Panc1 (cell line): ENCODE results near the gene ZNF516. TPM values are rescaled to one million over a fixed set of nuclear protein-coding genes. Genes with fewer than 3 reads are reported as not detected.

ENCODE experiments used
- ATAC-seq: fragments of 200-7000 bp; cut with Tn5 transposase; 2 replicates; pipeline ENCODE4 v1.9.1; 2020; ENCODE audit warnings: mild to moderate bottlenecking, moderate library complexity
- BruUV-seq: library from RNA; stranded (reverse); fragments of 400-500 nt; replicated peaks from 2 replicates; lab custom pipeline; 2021; lab: Mats Ljungman, UMichigan
- CTCF ChIA-PET: fragments of 300-600 bp; sonication (Branson Sonifier 250); formaldehyde crosslinking; loops from one replicate; lab custom pipeline; 2022; ENCODE audit warnings: antibody characterized with exemption; lab: Charles Lee
- POLR2A ChIA-PET: fragments of 300-600 bp; sonication (Branson Sonifier 250); formaldehyde crosslinking; loops from one replicate; lab custom pipeline; 2022; ENCODE audit warnings: antibody characterized with exemption; lab: Charles Lee
- DNase-seq: peaks from one replicate; pipeline ENCODE4 v3.0.0-alpha.2; 2010; ENCODE audit warnings: low read depth, low spot score
- H3K27ac ChIP-seq: 2 replicates; pipeline ENCODE4 v1.5.1; 2011; ENCODE audit warnings: mild to moderate bottlenecking, low read length, inconsistent platforms
- H3K27me3 ChIP-seq: fragments of 200-500 bp; sonication (Bioruptor generic); 2 replicates; pipeline ENCODE4 v1.6.0; 2014; ENCODE audit warnings: low read length, inconsistent platforms; ENCODE audit not compliant: control insufficient read depth, insufficient read depth
- H3K36me3 ChIP-seq: fragments of 200-500 bp; sonication (Bioruptor generic); 2 replicates; pipeline ENCODE4 v1.5.1; 2014; ENCODE audit warnings: inconsistent platforms, mild to moderate bottlenecking, low read length, moderate library complexity; ENCODE audit not compliant: control insufficient read depth, insufficient read depth
- H3K4me1 ChIP-seq: 2 replicates; pipeline ENCODE4 v1.5.1; 2011; ENCODE audit warnings: inconsistent platforms, mild to moderate bottlenecking, low read length, moderate library complexity; ENCODE audit not compliant: control insufficient read depth, insufficient read depth
- H3K4me3 ChIP-seq, 2 experiments: 2 replicates each; pipeline ENCODE4 v1.5.1; 2011 to 2012; ENCODE audit warnings: low read depth in 2 of 2, low read length in 2 of 2, mild to moderate bottlenecking in 2 of 2, inconsistent platforms in 1 of 2, moderate library complexity in 1 of 2
- H3K9me3 ChIP-seq: fragments of 200-500 bp; sonication (Bioruptor generic); 2 replicates; pipeline ENCODE4 v1.5.1; 2014; ENCODE audit warnings: low read depth, mild to moderate bottlenecking, inconsistent platforms, low read length, moderate library complexity; ENCODE audit not compliant: control insufficient read depth, insufficient read depth
- POLR2AphosphoS5 ChIP-seq: IDR thresholded peaks from 2 replicates; pipeline ENCODE4 v1.6.1; 2012; ENCODE audit warnings: mild to moderate bottlenecking, low read depth, low read length, moderate library complexity
- SIN3A ChIP-seq: IDR thresholded peaks from 2 replicates; pipeline ENCODE4 v1.6.1; 2012; ENCODE audit warnings: low read depth, mild to moderate bottlenecking, low read length, moderate library complexity, borderline replicate concordance; ENCODE audit not compliant: insufficient read depth
- TCF7L2 ChIP-seq: IDR thresholded peaks from 2 replicates; pipeline ENCODE4 v1.6.1; 2011; ENCODE audit warnings: mild to moderate bottlenecking, low read depth, low read length, inconsistent platforms
- in situ Hi-C: cut with HindIII; loops from 2 replicates; pipeline ENCODE4 v1.10.0; 2016; ENCODE audit warnings: low sequenced_read_pairs, low pct_unique_long_range_greater_than_20kb
- intact Hi-C: fragments of 100-400 bp; cut with micrococcal nuclease; formaldehyde crosslinking; loops from one replicate; pipeline ENCODE4 v1.10.0; 2022; ENCODE audit not compliant: unreplicated experiment
- total RNA-seq: library from RNA; stranded (reverse); gene quantifications from one replicate; pipeline ENCODE4 v1.2.1, GENCODE V29; 2021; ENCODE audit not compliant: unreplicated experiment
- TF ChIP-seq, protein P1 (sequence below): fragments of 450-650 bp; IDR thresholded peaks from 2 replicates; pipeline ENCODE4 v1.5.1; 2017; ENCODE audit warnings: mild to moderate bottlenecking
- TF ChIP-seq, protein P2 (sequence below), 2 experiments: IDR thresholded peaks; 2 replicates each; pipeline ENCODE4 v1.6.1; 2011 to 2012; ENCODE audit warnings: low read depth in 2 of 2, control low read depth in 1 of 2, low read length in 1 of 2, mild to moderate bottlenecking in 1 of 2, moderate library complexity in 1 of 2; ENCODE audit not compliant: insufficient read depth in 1 of 2

ZNF516 gene
- total RNA-seq, 1 experiment from 2014 or later, result 28.6 TPM

DNA sequence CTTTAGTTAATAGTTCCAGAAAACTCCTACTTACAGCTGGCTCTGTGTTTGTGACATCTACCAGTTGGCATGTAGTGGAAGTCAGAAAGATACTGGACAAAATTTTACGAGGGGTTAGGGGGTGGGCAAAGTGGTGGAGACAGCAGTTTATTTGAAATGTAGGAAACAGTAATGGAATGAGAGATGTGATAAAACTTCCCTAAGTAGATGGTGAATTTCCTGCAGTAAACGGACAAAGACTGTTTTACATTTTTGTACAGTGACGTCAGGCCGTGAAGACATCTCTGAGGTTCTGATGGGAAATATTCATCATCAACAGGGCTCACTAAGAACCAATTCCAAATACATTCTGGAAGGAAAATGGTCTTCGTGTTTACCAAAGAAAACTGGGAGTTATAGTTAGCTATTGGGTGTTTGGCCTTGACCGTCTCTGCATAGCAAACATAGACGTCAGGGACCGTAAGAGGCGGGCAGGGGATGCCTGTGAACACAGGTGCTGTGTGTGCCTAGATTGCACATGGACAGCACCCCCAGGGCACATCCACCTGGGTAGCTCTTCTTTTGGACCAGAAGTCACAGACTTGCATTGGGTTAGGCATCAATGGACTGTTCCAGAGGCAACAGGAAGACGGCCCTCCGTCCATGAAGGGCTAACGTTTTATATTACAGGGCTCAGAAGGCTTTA, 131.5 kb downstream of the ZNF516 start:
- H3K4me3 ChIP-seq, result no peak overlapping the region
- no peak for DNase-seq
- H3K27me3 ChIP-seq, result no peaks in the 10 kb centered on the region
- POLR2A ChIA-PET, result no interaction called here
- no peak for TF ChIP-seq SIN3A
- TF ChIP-seq, protein P1, sequence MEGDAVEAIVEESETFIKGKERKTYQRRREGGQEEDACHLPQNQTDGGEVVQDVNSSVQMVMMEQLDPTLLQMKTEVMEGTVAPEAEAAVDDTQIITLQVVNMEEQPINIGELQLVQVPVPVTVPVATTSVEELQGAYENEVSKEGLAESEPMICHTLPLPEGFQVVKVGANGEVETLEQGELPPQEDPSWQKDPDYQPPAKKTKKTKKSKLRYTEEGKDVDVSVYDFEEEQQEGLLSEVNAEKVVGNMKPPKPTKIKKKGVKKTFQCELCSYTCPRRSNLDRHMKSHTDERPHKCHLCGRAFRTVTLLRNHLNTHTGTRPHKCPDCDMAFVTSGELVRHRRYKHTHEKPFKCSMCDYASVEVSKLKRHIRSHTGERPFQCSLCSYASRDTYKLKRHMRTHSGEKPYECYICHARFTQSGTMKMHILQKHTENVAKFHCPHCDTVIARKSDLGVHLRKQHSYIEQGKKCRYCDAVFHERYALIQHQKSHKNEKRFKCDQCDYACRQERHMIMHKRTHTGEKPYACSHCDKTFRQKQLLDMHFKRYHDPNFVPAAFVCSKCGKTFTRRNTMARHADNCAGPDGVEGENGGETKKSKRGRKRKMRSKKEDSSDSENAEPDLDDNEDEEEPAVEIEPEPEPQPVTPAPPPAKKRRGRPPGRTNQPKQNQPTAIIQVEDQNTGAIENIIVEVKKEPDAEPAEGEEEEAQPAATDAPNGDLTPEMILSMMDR, result no peak
- TF ChIP-seq, protein P2, sequence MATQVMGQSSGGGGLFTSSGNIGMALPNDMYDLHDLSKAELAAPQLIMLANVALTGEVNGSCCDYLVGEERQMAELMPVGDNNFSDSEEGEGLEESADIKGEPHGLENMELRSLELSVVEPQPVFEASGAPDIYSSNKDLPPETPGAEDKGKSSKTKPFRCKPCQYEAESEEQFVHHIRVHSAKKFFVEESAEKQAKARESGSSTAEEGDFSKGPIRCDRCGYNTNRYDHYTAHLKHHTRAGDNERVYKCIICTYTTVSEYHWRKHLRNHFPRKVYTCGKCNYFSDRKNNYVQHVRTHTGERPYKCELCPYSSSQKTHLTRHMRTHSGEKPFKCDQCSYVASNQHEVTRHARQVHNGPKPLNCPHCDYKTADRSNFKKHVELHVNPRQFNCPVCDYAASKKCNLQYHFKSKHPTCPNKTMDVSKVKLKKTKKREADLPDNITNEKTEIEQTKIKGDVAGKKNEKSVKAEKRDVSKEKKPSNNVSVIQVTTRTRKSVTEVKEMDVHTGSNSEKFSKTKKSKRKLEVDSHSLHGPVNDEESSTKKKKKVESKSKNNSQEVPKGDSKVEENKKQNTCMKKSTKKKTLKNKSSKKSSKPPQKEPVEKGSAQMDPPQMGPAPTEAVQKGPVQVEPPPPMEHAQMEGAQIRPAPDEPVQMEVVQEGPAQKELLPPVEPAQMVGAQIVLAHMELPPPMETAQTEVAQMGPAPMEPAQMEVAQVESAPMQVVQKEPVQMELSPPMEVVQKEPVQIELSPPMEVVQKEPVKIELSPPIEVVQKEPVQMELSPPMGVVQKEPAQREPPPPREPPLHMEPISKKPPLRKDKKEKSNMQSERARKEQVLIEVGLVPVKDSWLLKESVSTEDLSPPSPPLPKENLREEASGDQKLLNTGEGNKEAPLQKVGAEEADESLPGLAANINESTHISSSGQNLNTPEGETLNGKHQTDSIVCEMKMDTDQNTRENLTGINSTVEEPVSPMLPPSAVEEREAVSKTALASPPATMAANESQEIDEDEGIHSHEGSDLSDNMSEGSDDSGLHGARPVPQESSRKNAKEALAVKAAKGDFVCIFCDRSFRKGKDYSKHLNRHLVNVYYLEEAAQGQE (IDR thresholded peaks at IDR 0.05; ENCODE audit: insufficient read depth in 1 of 2, low read depth in 2 of 2, low read length in 1 of 2), result no peak
- no peak for TF ChIP-seq POLR2AphosphoS5
- TF ChIP-seq TCF7L2, result no peak
- CTCF ChIA-PET, result no interaction called here
- no peaks in the 10 kb centered on the region for H3K36me3 ChIP-seq
- no peaks in the 10 kb centered on the region for H3K9me3 ChIP-seq
- no peak overlapping the region for H3K27ac ChIP-seq
- ATAC-seq, result no peak
- BruUV-seq, result no TSS peak
- H3K4me1 ChIP-seq, result no peaks in the 10 kb centered on the region
- in situ Hi-C loops (no loop called here), intact Hi-C loops (no loop called here)

DNA sequence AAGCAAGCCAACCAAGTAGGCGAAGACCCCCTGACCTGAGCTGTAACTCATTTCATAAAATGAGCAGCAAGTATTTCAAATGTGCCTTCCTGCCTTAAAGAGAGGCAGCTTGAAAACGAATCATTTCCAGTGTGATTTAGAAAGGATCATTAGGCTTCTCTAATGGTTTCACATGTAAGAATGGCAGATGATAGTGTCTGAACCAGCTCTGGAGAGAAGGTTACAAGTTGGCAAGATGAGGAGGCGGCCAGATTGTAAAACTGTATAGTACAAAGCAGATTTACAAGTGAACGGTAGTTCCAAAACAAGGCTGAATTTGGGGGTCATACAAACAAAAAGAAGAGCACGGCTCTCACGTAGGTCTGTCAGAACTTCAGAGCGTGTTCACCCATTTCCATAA, 132.4 kb downstream of the ZNF516 start:
- ChIA-PET POLR2A (no interaction called here), CTCF (no interaction called here)
- DNase-seq (no peak), ATAC-seq (no peak)
- no peaks in the 10 kb centered on the region for H3K9me3 ChIP-seq
- no peaks in the 10 kb centered on the region for H3K36me3 ChIP-seq
- intact Hi-C loops, result no loop called here
- TF ChIP-seq, protein P1, result no peak
- TF ChIP-seq TCF7L2 (no peak), SIN3A (no peak), POLR2AphosphoS5 (no peak)
- TF ChIP-seq, protein P2 (IDR thresholded peaks at IDR 0.05; ENCODE audit: insufficient read depth in 1 of 2, low read depth in 2 of 2, low read length in 1 of 2), result no peak
- H3K27ac ChIP-seq, result no peak overlapping the region
- H3K4me1 ChIP-seq, result no peaks in the 10 kb centered on the region
- H3K27me3 ChIP-seq, result no peaks in the 10 kb centered on the region
- BruUV-seq, result no TSS peak
- no peak overlapping the region for H3K4me3 ChIP-seq
- in situ Hi-C loops, result no loop called here
